ENCODE data around the gene AP1S2. TPM values are rescaled to one million over a fixed set of nuclear protein-coding genes. Genes with fewer than 3 reads are reported as not detected.
"Not testable (repeated sequence)": the region's sequence is repeated elsewhere in the genome, so short reads cannot be mapped to it uniquely, and the experiment has no call there.

The AP1S2 gene
- total RNA-seq, 1 donor from 2014 or later = 68.4 TPM

- DNase-seq (ENCODE audit: low spot score) = no peak
- Mint-ChIP-seq H3K9me3 (ENCODE audit: low read depth) (no peaks in the 10 kb centered on the region), H3K4me1 (ENCODE audit: low read depth) (peaks cover 15% of the 10 kb centered on the region), H3K27ac (ENCODE audit: unreplicated experiment) (no peak overlapping the region), H3K4me3 (ENCODE audit: unreplicated experiment) (no peak overlapping the region), H3K36me3 (ENCODE audit: low read depth) (peaks cover 2% of the 10 kb centered on the region), H3K27me3 (ENCODE audit: low read depth) (no peaks in the 10 kb centered on the region)
- TF ChIP-seq CTCF (IDR thresholded peaks at IDR 0.05) = no peak
Observed at GRCh38 chrX:15834053-15834452, 20.6 kb downstream of the AP1S2 start.

- not testable (repeated sequence) for H3K36me3 Mint-ChIP-seq (ENCODE audit: low read depth); DNase-seq (ENCODE audit: low spot score); H3K27ac Mint-ChIP-seq (ENCODE audit: unreplicated experiment); H3K9me3 Mint-ChIP-seq (ENCODE audit: low read depth); H3K4me3 Mint-ChIP-seq (ENCODE audit: unreplicated experiment); H3K27me3 Mint-ChIP-seq (ENCODE audit: low read depth)
- peaks cover 15% of the 10 kb centered on the region for H3K4me1 Mint-ChIP-seq (ENCODE audit: low read depth)
Observed at GRCh38 chrX:15831347-15831746, 23.3 kb downstream of the AP1S2 start.

GRCh38 chrX:15829217-15829616 lies 25.4 kb downstream of the AP1S2 start:
- no peak overlapping the region for H3K27ac Mint-ChIP-seq (ENCODE audit: unreplicated experiment)
- peaks cover 13% of the 10 kb centered on the region for H3K36me3 Mint-ChIP-seq (ENCODE audit: low read depth)
- H3K9me3 Mint-ChIP-seq (ENCODE audit: low read depth) = no peaks in the 10 kb centered on the region
- H3K27me3 Mint-ChIP-seq (ENCODE audit: low read depth) = no peaks in the 10 kb centered on the region
- no peak for TF ChIP-seq CTCF (IDR thresholded peaks at IDR 0.05)
- no peak overlapping the region for H3K4me3 Mint-ChIP-seq (ENCODE audit: unreplicated experiment)
- no peak for DNase-seq (ENCODE audit: low spot score)
- H3K4me1 Mint-ChIP-seq (ENCODE audit: low read depth) = peaks cover 11% of the 10 kb centered on the region

- H3K4me1 Mint-ChIP-seq (ENCODE audit: low read depth) = peaks cover under 1% of the 10 kb centered on the region
- H3K27ac Mint-ChIP-seq (ENCODE audit: unreplicated experiment) = no peak overlapping the region
- no peak overlapping the region for H3K4me3 Mint-ChIP-seq (ENCODE audit: unreplicated experiment)
- peaks cover 29% of the 10 kb centered on the region for H3K36me3 Mint-ChIP-seq (ENCODE audit: low read depth)
- no peak for DNase-seq (ENCODE audit: low spot score)
- H3K9me3 Mint-ChIP-seq (ENCODE audit: low read depth) = no peaks in the 10 kb centered on the region
- no peaks in the 10 kb centered on the region for H3K27me3 Mint-ChIP-seq (ENCODE audit: low read depth)
- no peak for TF ChIP-seq CTCF (IDR thresholded peaks at IDR 0.05)
Observed at GRCh38 chrX:15825936-15826335, 28.7 kb downstream of the AP1S2 start.

- no peak for DNase-seq (ENCODE audit: low spot score)
- TF ChIP-seq CTCF (IDR thresholded peaks at IDR 0.05) = no peak
- Mint-ChIP-seq H3K4me3 (ENCODE audit: unreplicated experiment) (no peak overlapping the region), H3K4me1 (ENCODE audit: low read depth) (no peaks in the 10 kb centered on the region), H3K27me3 (ENCODE audit: low read depth) (no peaks in the 10 kb centered on the region), H3K36me3 (ENCODE audit: low read depth) (peaks cover 40% of the 10 kb centered on the region), H3K9me3 (ENCODE audit: low read depth) (no peaks in the 10 kb centered on the region), H3K27ac (ENCODE audit: unreplicated experiment) (peak overlapping the region; percentile 49)
Observed at GRCh38 chrX:15822922-15823321, 31.7 kb downstream of the AP1S2 start.
